ENCODE measurements around the gene DEFB132.
A peak's percentile ranks its signal among the peaks of the same experiment; 100 is the strongest.

The DEFB132 gene

GRCh38 chr20:276620-277495 lies 19.3 kb downstream of the DEFB132 start:
- Mint-ChIP-seq H3K9me3 (no peaks in the 10 kb centered on the region), H3K4me3 (no peak overlapping the region), H3K27me3 (ENCODE audit: low read depth) (no peaks in the 10 kb centered on the region), H3K36me3 (ENCODE audit: low read depth) (peaks cover 10% of the 10 kb centered on the region), H3K4me1 (ENCODE audit: low read depth) (no peaks in the 10 kb centered on the region), H3K27ac (no peak overlapping the region)

- H3K4me1 Mint-ChIP-seq (ENCODE audit: low read depth), result no peaks in the 10 kb centered on the region
- H3K9me3 Mint-ChIP-seq, result no peaks in the 10 kb centered on the region
- H3K27me3 Mint-ChIP-seq (ENCODE audit: low read depth), result no peaks in the 10 kb centered on the region
- H3K27ac Mint-ChIP-seq, result no peak overlapping the region
- H3K36me3 Mint-ChIP-seq (ENCODE audit: low read depth), result peaks cover 10% of the 10 kb centered on the region
- no peak overlapping the region for H3K4me3 Mint-ChIP-seq
Observed at GRCh38 chr20:277496-277781, 19.9 kb downstream of the DEFB132 start.

- H3K9me3 Mint-ChIP-seq, result no peaks in the 10 kb centered on the region
- H3K27me3 Mint-ChIP-seq (ENCODE audit: low read depth), result no peaks in the 10 kb centered on the region
- no peak overlapping the region for H3K27ac Mint-ChIP-seq
- H3K4me3 Mint-ChIP-seq, result no peak overlapping the region
- no peaks in the 10 kb centered on the region for H3K4me1 Mint-ChIP-seq (ENCODE audit: low read depth)
- H3K36me3 Mint-ChIP-seq (ENCODE audit: low read depth), result peaks cover 10% of the 10 kb centered on the region
Observed at GRCh38 chr20:278181-278580, 20.7 kb downstream of the DEFB132 start.

- Mint-ChIP-seq H3K27ac (no peak overlapping the region), H3K36me3 (ENCODE audit: low read depth) (peaks cover 10% of the 10 kb centered on the region), H3K4me1 (ENCODE audit: low read depth) (no peaks in the 10 kb centered on the region), H3K9me3 (no peaks in the 10 kb centered on the region), H3K27me3 (ENCODE audit: low read depth) (no peaks in the 10 kb centered on the region), H3K4me3 (no peak overlapping the region)
Observed at GRCh38 chr20:278607-279571, 21.4 kb downstream of the DEFB132 start.

GRCh38 chr20:284172-284571 lies 26.6 kb downstream of the DEFB132 start:
- Mint-ChIP-seq H3K27me3 (ENCODE audit: low read depth) (no peaks in the 10 kb centered on the region), H3K36me3 (ENCODE audit: low read depth) (peaks cover 3% of the 10 kb centered on the region), H3K4me3 (no peak overlapping the region), H3K9me3 (no peaks in the 10 kb centered on the region), H3K27ac (no peak overlapping the region), H3K4me1 (ENCODE audit: low read depth) (peaks cover 12% of the 10 kb centered on the region)

GRCh38 chr20:286508-286907 lies 29.0 kb downstream of the DEFB132 start:
- Mint-ChIP-seq H3K9me3 (no peaks in the 10 kb centered on the region), H3K4me3 (no peak overlapping the region), H3K36me3 (ENCODE audit: low read depth) (peaks cover 2% of the 10 kb centered on the region), H3K27me3 (ENCODE audit: low read depth) (no peaks in the 10 kb centered on the region), H3K4me1 (ENCODE audit: low read depth) (peaks cover 19% of the 10 kb centered on the region), H3K27ac (no peak overlapping the region)

- no peak overlapping the region for H3K27ac Mint-ChIP-seq
- peaks cover 19% of the 10 kb centered on the region for H3K4me1 Mint-ChIP-seq (ENCODE audit: low read depth)
- peaks cover 2% of the 10 kb centered on the region for H3K36me3 Mint-ChIP-seq (ENCODE audit: low read depth)
- no peaks in the 10 kb centered on the region for H3K27me3 Mint-ChIP-seq (ENCODE audit: low read depth)
- H3K9me3 Mint-ChIP-seq, result no peaks in the 10 kb centered on the region
- H3K4me3 Mint-ChIP-seq, result no peak overlapping the region
Observed at GRCh38 chr20:288956-289692, 31.6 kb downstream of the DEFB132 start.

GRCh38 chr20:289693-290083 lies 32.2 kb downstream of the DEFB132 start:
- Mint-ChIP-seq H3K4me3 (no peak overlapping the region), H3K36me3 (ENCODE audit: low read depth) (peaks cover 2% of the 10 kb centered on the region), H3K4me1 (ENCODE audit: low read depth) (peaks cover 19% of the 10 kb centered on the region), H3K27ac (peak overlapping the region; percentile 72), H3K9me3 (no peaks in the 10 kb centered on the region), H3K27me3 (ENCODE audit: low read depth) (no peaks in the 10 kb centered on the region)

GRCh38 chr20:290084-290831 lies 32.7 kb downstream of the DEFB132 start, which contains the start of gene C20orf96:
Gene C20orf96, minus strand, starts transcription at chr20:290750. Its CDS starts 140 bp downstream, at chr20:290610.
- H3K27ac Mint-ChIP-seq, result peak within 1 kb of the TSS; percentile 72
- no peaks in the 10 kb centered on the region for H3K27me3 Mint-ChIP-seq (ENCODE audit: low read depth)
- H3K4me1 Mint-ChIP-seq (ENCODE audit: low read depth), result peaks cover 19% of the 10 kb centered on the region
- H3K9me3 Mint-ChIP-seq, result no peaks in the 10 kb centered on the region
- no peak within 1 kb of the TSS for H3K4me3 Mint-ChIP-seq
- peaks cover 2% of the 10 kb centered on the region for H3K36me3 Mint-ChIP-seq (ENCODE audit: low read depth)

- Mint-ChIP-seq H3K27me3 (ENCODE audit: low read depth) (no peaks in the 10 kb centered on the region), H3K4me3 (no peak overlapping the region), H3K36me3 (ENCODE audit: low read depth) (peaks cover 17% of the 10 kb centered on the region), H3K9me3 (no peaks in the 10 kb centered on the region), H3K4me1 (ENCODE audit: low read depth) (peaks cover 24% of the 10 kb centered on the region), H3K27ac (no peak overlapping the region)
Observed at GRCh38 chr20:294602-295001, 37.1 kb downstream of the DEFB132 start.

GRCh38 chr20:295804-296203 lies 38.3 kb downstream of the DEFB132 start:
- Mint-ChIP-seq H3K36me3 (ENCODE audit: low read depth) (peaks cover 21% of the 10 kb centered on the region), H3K4me1 (ENCODE audit: low read depth) (peaks cover 26% of the 10 kb centered on the region), H3K9me3 (no peaks in the 10 kb centered on the region), H3K4me3 (peak overlapping the region; percentile 61), H3K27me3 (ENCODE audit: low read depth) (no peaks in the 10 kb centered on the region), H3K27ac (peak overlapping the region; percentile 49)

- Mint-ChIP-seq H3K4me1 (ENCODE audit: low read depth) (peaks cover 36% of the 10 kb centered on the region), H3K4me3 (peak within 1 kb of the TSS; percentile 100), H3K9me3 (no peaks in the 10 kb centered on the region), H3K36me3 (ENCODE audit: low read depth) (peaks cover 26% of the 10 kb centered on the region), H3K27ac (peak within 1 kb of the TSS; percentile 99), H3K27me3 (ENCODE audit: low read depth) (no peaks in the 10 kb centered on the region)
Observed at GRCh38 chr20:297098-297924, 39.8 kb downstream of the DEFB132 start, which contains the start of gene ZCCHC3. Gene ZCCHC3, plus strand, starts transcription at chr20:297570. Its CDS starts 17 bp downstream, at chr20:297587.

All from T-helper 1 cell treated with Interleukin-12 subunit alpha and Interleukin-12 subunit beta and Interleukin-4 antibody, amounts not matched to agents 30 μg/mL and 1 μg/mL, for 36 hours (primary cell).